Measurements from ENCODE around the gene EMC8.
"Not testable (repeated sequence)": the region's sequence is repeated elsewhere in the genome, so short reads cannot be mapped to it uniquely, and the experiment has no call there.

EMC8 gene

GRCh38 chr16:85834741-85835140 lies 35.4 kb upstream of the EMC8 start:
- no peak for DNase-seq

GRCh38 chr16:85833219-85833920 lies 34.0 kb upstream of the EMC8 start:
- DNase-seq: no peak

GRCh38 chr16:85832570-85833218 lies 33.4 kb upstream of the EMC8 start:
- DNase-seq: peak; percentile 70

DNA sequence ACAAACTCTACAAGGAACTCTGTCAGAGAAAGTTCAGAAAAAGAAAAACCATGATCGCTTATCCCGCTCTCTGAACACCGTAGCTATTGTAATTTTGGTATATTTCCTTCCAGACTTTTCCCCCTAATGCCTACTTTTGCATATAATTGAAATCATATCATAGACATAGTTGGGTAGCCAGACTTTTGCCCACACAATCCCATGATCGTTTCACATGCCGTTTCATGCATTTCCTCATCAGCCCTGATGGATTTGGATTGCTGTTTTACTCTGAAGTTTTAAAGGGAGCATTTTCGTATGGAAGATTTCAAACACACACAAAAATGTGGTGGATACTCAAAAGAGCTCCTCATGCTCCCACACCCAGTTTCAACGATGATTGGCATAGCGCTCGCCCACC lies 31.5 kb upstream of the EMC8 start:
- no peak for DNase-seq

GRCh38 chr16:85829751-85830445 lies 30.6 kb upstream of the EMC8 start:
- peak; percentile 33 for DNase-seq

- DNase-seq: no peak
These were observed 29.9 kb upstream of the EMC8 start for GRCh38 chr16:85829171-85829719.

GRCh38 chr16:85828166-85828565 lies 28.8 kb upstream of the EMC8 start:
- no peak for DNase-seq

GRCh38 chr16:85826686-85827247 lies 27.4 kb upstream of the EMC8 start:
- DNase-seq: no peak

DNA sequence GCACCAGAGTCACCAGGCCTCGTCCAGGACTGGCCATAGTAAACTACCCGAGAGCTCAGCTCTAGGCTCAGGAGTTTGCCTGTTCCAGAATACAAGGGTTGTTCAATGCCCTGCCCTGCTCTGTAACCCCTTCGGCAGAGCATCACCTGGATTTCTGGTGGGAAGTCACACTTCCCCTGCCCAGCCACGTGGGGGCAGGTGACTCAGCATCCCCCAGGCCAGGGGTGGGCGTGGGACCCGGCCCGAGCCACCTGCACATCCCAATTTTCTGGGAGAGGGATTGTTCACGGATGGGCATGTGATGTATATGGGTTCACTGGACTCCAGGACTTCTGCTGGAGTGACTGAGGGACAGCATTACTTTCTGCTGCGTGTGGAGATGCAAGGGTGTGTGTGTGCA lies 26.0 kb upstream of the EMC8 start:
- no peak for DNase-seq

DNA sequence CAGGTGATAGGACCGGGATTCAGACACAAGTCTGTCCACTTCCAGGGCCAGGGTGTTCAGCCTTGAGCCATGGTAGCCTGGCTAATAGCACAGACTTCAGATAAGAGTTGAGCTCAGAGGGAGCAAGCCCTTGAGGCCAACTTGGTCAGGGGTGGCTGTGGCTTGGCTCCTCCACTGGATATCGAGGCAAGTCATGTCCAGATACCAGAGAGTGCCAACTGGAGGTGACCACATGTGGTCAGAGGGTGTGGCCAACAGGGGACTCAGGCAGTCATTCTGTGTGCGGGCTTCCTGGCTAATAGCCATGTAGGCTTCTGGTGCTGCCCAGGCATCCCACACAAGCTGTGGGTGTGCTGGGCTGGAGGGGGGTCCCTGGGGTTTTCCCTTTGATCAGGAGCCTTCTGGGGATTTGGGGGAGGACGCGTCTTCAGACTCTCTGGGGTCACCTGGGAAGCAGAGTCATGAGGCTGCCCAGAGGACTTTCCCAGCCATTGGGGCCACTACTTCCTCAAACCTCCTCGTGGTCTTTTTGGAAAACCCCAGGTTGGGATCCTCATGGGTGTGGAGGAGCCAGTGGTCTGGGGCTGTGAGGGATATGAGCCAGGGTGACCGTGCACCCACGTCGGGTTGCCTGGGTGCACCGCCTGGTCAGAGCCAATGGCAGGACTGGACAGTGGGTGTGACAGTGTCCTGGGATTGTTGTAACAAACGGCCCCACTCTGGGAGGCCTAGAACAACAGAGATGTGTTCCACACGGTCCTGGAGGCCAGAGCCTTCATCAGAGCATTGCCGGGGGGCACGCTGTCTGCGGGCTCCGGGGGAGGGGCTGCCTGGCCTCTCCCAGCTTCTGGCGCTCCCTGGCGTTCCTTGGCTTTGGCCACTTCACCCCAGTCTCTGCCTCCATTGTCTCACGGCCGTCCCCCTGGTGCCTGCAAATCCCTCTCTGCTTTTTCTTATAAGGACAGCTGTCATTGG lies 25.1 kb upstream of the EMC8 start:
- DNase-seq: peak; percentile 68

DNA sequence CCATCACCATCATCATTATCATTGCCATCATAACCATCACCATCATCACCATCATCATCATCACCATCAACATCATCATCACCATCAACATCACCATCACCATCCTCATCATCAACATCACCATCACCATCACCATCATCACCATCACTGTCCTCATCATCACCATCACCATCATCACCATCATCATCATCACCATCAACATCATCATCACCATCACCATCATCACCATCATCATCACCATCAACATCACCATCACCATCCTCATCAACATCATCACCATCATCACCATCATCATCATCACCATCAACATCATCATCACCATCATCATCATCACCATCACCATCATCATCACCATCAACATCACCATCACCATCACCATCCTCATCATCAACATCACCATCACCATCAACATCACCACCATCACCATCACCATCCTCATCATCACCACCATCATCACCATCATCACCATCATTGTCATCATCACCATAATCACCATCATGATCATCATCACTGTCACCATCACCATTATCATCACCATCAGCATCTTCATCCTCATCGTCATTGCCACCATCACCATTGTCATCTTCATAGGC lies 24.1 kb upstream of the EMC8 start:
- DNase-seq: no peak

GRCh38 chr16:85822145-85822544 lies 22.8 kb upstream of the EMC8 start:
- DNase-seq: no peak

- peak; percentile 80 for DNase-seq
These were observed 22.2 kb upstream of the EMC8 start for GRCh38 chr16:85821390-85822135.

- DNase-seq: no peak
These were observed 21.4 kb upstream of the EMC8 start for GRCh38 chr16:85820604-85821372.

DNA sequence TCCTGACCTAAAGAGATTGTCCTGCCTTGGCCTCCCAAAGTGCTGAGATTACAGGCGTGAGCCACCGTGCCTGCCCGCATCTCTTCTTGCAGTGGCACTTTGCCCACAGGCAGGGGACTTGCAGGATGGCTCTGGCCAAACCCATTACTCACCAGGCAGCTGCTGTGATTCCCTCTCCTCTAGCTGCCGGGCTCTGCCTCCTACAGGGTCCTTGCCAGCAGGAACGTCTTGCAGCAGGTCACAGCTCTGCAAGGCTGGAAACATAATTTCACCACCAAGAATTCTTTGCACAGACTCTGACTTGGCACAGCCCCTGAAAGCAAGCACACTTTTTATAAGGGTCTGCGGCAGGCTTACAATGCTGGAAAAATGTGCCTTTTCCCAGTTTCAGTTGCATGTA lies 20.4 kb upstream of the EMC8 start:
- no peak for DNase-seq

- peak; percentile 79 for DNase-seq
These were observed 19.9 kb upstream of the EMC8 start for GRCh38 chr16:85819245-85819644.

DNA sequence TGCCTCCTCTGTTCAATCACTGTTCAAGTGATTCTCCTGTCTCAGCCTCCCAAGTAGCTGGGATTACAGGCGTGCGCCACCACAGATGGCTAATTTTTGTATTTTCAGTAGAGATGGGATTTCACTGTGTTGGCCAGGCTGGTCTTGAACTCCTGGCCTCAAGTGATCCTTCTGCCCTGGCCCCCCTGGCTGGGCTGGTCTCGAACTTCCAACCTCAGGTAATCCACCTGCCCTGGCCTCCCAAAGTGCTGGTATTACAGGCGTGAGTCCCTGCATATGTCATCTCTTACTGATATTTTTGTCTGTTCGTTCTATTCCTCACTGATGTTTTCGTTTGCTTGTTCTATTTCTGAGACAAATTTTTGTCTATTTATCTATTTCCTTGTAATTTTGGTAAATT lies 17.9 kb upstream of the EMC8 start:
- DNase-seq: not testable (repeated sequence)

- DNase-seq: no peak
These were observed 16.8 kb upstream of the EMC8 start for GRCh38 chr16:85816159-85816558.

DNA sequence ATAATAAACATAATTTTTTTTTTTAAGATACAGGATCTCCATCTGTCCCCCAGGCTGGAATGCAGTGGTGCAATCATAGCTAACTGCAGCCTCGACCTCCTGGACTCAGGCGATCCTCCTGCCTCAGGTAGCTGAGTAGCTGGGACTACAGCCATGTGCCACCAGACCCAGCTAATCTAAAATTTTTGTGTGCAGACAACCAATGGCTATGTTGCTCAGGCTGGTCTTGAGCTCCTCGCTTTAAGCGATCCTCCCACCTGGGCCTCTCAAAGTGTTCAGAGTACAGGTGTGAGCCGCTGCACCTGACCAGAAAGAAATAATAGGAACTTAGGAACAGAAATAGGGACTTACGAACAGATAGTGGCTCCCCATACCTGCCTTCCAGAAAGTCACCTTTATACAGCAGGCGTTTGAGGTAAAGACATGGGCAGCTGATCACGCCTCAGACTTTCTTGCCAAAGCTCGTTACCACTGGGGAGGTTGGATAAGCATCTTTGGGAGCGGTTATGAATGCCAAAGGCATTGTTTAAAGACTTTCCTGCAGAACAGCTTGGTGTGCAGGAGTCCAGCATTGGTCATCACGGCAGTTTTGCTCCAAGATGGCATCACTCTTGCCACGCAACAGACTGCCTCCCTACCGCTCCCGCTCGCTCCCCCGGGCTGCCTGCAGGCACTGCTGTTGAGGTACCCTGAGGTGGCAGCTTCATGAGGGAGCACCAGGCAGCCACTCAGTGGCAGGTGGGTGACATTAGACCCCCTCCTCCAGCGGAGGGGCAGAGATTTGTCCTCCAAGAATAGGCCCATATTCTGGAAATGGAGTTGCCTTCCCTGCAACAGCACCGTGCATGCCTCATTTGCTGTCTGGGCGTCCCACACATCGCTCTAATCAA lies 13.7 kb upstream of the EMC8 start:
- DNase-seq: no peak
